Measurements from ENCODE around the gene FAM83G.

The FAM83G gene

GRCh38 chr17:18960241-18960665 lies 44.3 kb downstream of the FAM83G start:
- ATAC-seq (ENCODE audit: low read depth) (no peak), DNase-seq (ENCODE audit: low spot score) (peak; percentile 49)
- no peak overlapping the region for H3K4me3 ChIP-seq (ENCODE audit: severe bottlenecking)
- H3K27ac ChIP-seq (ENCODE audit: poor library complexity, severe bottlenecking): no peak overlapping the region
- no peak for TF ChIP-seq CTCF (IDR thresholded peaks at IDR 0.05; ENCODE audit: poor library complexity, severe bottlenecking)
- no peaks in the 10 kb centered on the region for H3K36me3 ChIP-seq (ENCODE audit: low read depth)
- no peaks in the 10 kb centered on the region for H3K9me3 ChIP-seq (ENCODE audit: severe bottlenecking)
- H3K27me3 ChIP-seq (ENCODE audit: insufficient read depth, poor library complexity, severe bottlenecking): no peaks in the 10 kb centered on the region
- H3K4me1 ChIP-seq (ENCODE audit: insufficient read depth, poor library complexity, severe bottlenecking): no peaks in the 10 kb centered on the region

GRCh38 chr17:18959845-18960240 lies 44.7 kb downstream of the FAM83G start:
- DNase-seq (ENCODE audit: low spot score) (peak; percentile 51), ATAC-seq (ENCODE audit: low read depth) (no peak)
- Histone ChIP-seq H3K27me3 (ENCODE audit: insufficient read depth, poor library complexity, severe bottlenecking) (no peaks in the 10 kb centered on the region), H3K4me3 (ENCODE audit: severe bottlenecking) (no peak overlapping the region), H3K9me3 (ENCODE audit: severe bottlenecking) (no peaks in the 10 kb centered on the region), H3K27ac (ENCODE audit: poor library complexity, severe bottlenecking) (no peak overlapping the region), H3K4me1 (ENCODE audit: insufficient read depth, poor library complexity, severe bottlenecking) (no peaks in the 10 kb centered on the region), H3K36me3 (ENCODE audit: low read depth) (no peaks in the 10 kb centered on the region)
- TF ChIP-seq CTCF (IDR thresholded peaks at IDR 0.05; ENCODE audit: poor library complexity, severe bottlenecking): no peak

- H3K36me3 ChIP-seq (ENCODE audit: low read depth): no peaks in the 10 kb centered on the region
- H3K4me1 ChIP-seq (ENCODE audit: insufficient read depth, poor library complexity, severe bottlenecking): no peaks in the 10 kb centered on the region
- ATAC-seq (ENCODE audit: low read depth) (no peak), DNase-seq (ENCODE audit: low spot score) (no peak)
- no peak for TF ChIP-seq CTCF (IDR thresholded peaks at IDR 0.05; ENCODE audit: poor library complexity, severe bottlenecking)
- no peaks in the 10 kb centered on the region for H3K27me3 ChIP-seq (ENCODE audit: insufficient read depth, poor library complexity, severe bottlenecking)
- no peak overlapping the region for H3K27ac ChIP-seq (ENCODE audit: poor library complexity, severe bottlenecking)
- no peaks in the 10 kb centered on the region for H3K9me3 ChIP-seq (ENCODE audit: severe bottlenecking)
- H3K4me3 ChIP-seq (ENCODE audit: severe bottlenecking): no peak overlapping the region
These were observed 45.3 kb downstream of the FAM83G start for GRCh38 chr17:18959071-18959844.

- no peaks in the 10 kb centered on the region for H3K9me3 ChIP-seq (ENCODE audit: severe bottlenecking)
- H3K4me1 ChIP-seq (ENCODE audit: insufficient read depth, poor library complexity, severe bottlenecking): no peaks in the 10 kb centered on the region
- ATAC-seq (ENCODE audit: low read depth) (no peak), DNase-seq (ENCODE audit: low spot score) (no peak)
- no peaks in the 10 kb centered on the region for H3K36me3 ChIP-seq (ENCODE audit: low read depth)
- H3K4me3 ChIP-seq (ENCODE audit: severe bottlenecking): no peak overlapping the region
- no peaks in the 10 kb centered on the region for H3K27me3 ChIP-seq (ENCODE audit: insufficient read depth, poor library complexity, severe bottlenecking)
- H3K27ac ChIP-seq (ENCODE audit: poor library complexity, severe bottlenecking): no peak overlapping the region
- TF ChIP-seq CTCF (IDR thresholded peaks at IDR 0.05; ENCODE audit: poor library complexity, severe bottlenecking): no peak
These were observed 46.0 kb downstream of the FAM83G start for GRCh38 chr17:18958611-18959010.

DNA sequence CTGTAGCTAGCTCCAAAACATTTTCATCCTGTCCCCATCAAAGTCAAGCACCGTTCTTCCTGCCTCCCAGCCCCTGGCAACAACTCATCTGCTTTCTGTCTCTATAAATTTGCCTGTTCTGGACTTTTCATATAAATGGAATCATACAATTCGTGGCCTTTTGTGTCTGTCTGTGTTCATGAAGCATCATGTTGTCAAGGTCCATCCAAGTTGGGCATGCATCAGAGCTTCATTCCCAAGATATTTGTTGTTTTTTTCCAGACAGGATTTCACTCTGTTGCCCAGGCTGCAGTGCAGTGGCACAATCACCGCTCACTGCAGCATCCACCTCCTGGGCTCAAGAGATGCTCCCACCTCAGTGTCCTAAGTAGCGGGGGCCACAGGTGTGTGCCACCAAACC lies 46.7 kb downstream of the FAM83G start:
- DNase-seq (ENCODE audit: low spot score): no peak
- no peak overlapping the region for H3K4me3 ChIP-seq (ENCODE audit: severe bottlenecking)
- TF ChIP-seq CTCF (IDR thresholded peaks at IDR 0.05; ENCODE audit: poor library complexity, severe bottlenecking): no peak
- H3K27ac ChIP-seq (ENCODE audit: poor library complexity, severe bottlenecking): no peak overlapping the region
- no peaks in the 10 kb centered on the region for H3K4me1 ChIP-seq (ENCODE audit: insufficient read depth, poor library complexity, severe bottlenecking)
- no peaks in the 10 kb centered on the region for H3K36me3 ChIP-seq (ENCODE audit: low read depth)
- no peaks in the 10 kb centered on the region for H3K27me3 ChIP-seq (ENCODE audit: insufficient read depth, poor library complexity, severe bottlenecking)
- H3K9me3 ChIP-seq (ENCODE audit: severe bottlenecking): no peaks in the 10 kb centered on the region
- no peak for ATAC-seq (ENCODE audit: low read depth)
